HG03558 (cell line): Measurements from ENCODE around the gene ACVR1C.
"Not testable (repeated sequence)": the region's sequence is repeated elsewhere in the genome, so short reads cannot be mapped to it uniquely, and the experiment has no call there.

Experiments
- ATAC-seq: cut with Tn5 transposase; IDR thresholded peaks from one replicate; pipeline ENCODE4 v1.9.1; 2021; ENCODE audit warnings: moderate number of reproducible peaks; ENCODE audit not compliant: unreplicated experiment; ENCODE audit errors: extremely low read depth

Gene ACVR1C

GRCh38 chr2:157587576-157587975 lies 41.1 kb downstream of the ACVR1C start:
- ATAC-seq: no peak

- ATAC-seq: no peak
Observed at GRCh38 chr2:157574165-157574564, 54.5 kb downstream of the ACVR1C start.

GRCh38 chr2:157572725-157573124 lies 55.9 kb downstream of the ACVR1C start:
- no peak for ATAC-seq

- ATAC-seq: not testable (repeated sequence)
Observed at GRCh38 chr2:157566623-157567022, 62.0 kb downstream of the ACVR1C start.

- ATAC-seq: not testable (repeated sequence)
Observed at GRCh38 chr2:157566113-157566512, 62.6 kb downstream of the ACVR1C start.

GRCh38 chr2:157565550-157565949 lies 63.1 kb downstream of the ACVR1C start:
- ATAC-seq: no peak

- no peak for ATAC-seq
Observed at GRCh38 chr2:157559890-157560289, 68.8 kb downstream of the ACVR1C start.

GRCh38 chr2:157559461-157559860 lies 69.2 kb downstream of the ACVR1C start:
- ATAC-seq: no peak

GRCh38 chr2:157559061-157559460 lies 69.6 kb downstream of the ACVR1C start:
- no peak for ATAC-seq

GRCh38 chr2:157557770-157558169 lies 70.9 kb downstream of the ACVR1C start:
- no peak for ATAC-seq

- no peak for ATAC-seq
Observed at GRCh38 chr2:157540102-157540501, 88.6 kb downstream of the ACVR1C start.

- ATAC-seq: no peak
Observed at GRCh38 chr2:157538064-157538463, 90.6 kb downstream of the ACVR1C start.

GRCh38 chr2:157536815-157537214 lies 91.8 kb downstream of the ACVR1C start:
- ATAC-seq: no peak

GRCh38 chr2:157528963-157529751 lies 99.5 kb downstream of the ACVR1C start:
- no peak for ATAC-seq

- ATAC-seq: no peak
Observed at GRCh38 chr2:157526070-157526469, 102.6 kb downstream of the ACVR1C start.

GRCh38 chr2:157523270-157524247 lies 105.1 kb downstream of the ACVR1C start:
- ATAC-seq: no peak

- ATAC-seq: not testable (repeated sequence)
Observed at GRCh38 chr2:157514966-157515365, 113.7 kb downstream of the ACVR1C start.

GRCh38 chr2:157509744-157510143 lies 118.9 kb downstream of the ACVR1C start:
- ATAC-seq: no peak

- no peak for ATAC-seq
Observed at GRCh38 chr2:157508676-157509075, 120.0 kb downstream of the ACVR1C start.

GRCh38 chr2:157506586-157506985 lies 122.1 kb downstream of the ACVR1C start:
- ATAC-seq: no peak

GRCh38 chr2:157504623-157505022 lies 124.0 kb downstream of the ACVR1C start:
- no peak for ATAC-seq
